IMR-90 (cell line): ENCODE data around the gene RBFOX1. TPM values are rescaled to one million over a fixed set of nuclear protein-coding genes. Genes with fewer than 3 reads are reported as not detected.

Experiments
- ATAC-seq: fragments of 200-7000 bp; cut with Tn5 transposase; 2 replicates; pipeline ENCODE4 v1.9.1; 2020; ENCODE audit warnings: low read depth, mild to moderate bottlenecking, moderate library complexity
- BruUV-seq: library from RNA; stranded (reverse); fragments of 400-500 nt; replicated peaks from 2 replicates; lab custom pipeline; 2021; lab: Mats Ljungman, UMichigan
- CTCF ChIA-PET: fragments of 300-600 bp; formaldehyde crosslinking; extraction: SDS; loops from one replicate; lab custom pipeline; 2021; ENCODE audit warnings: antibody characterized with exemption; lab: Yijun Ruan, JAX
- POLR2A ChIA-PET: fragments of 300-600 bp; sonication (Branson Sonifier 250); formaldehyde crosslinking; loops from one replicate; lab custom pipeline; 2022; ENCODE audit warnings: antibody characterized with exemption; ENCODE audit not compliant: unreplicated experiment; lab: Charles Lee
- DNase-seq: peaks from one replicate; pipeline ENCODE4 v3.0.0; 2013
- H2AFZ ChIP-seq: replicated peaks from 2 replicates; pipeline ENCODE3; 2013; ENCODE audit warnings: low read length, mild to moderate bottlenecking; ENCODE audit not compliant: poor library complexity
- H2AK5ac ChIP-seq: 2 replicates; pipeline ENCODE4 v1.6.1; 2013; ENCODE audit warnings: low read depth, low read length, inconsistent platforms
- H2AK9ac ChIP-seq: replicated peaks from 2 replicates; pipeline ENCODE3; 2013; ENCODE audit warnings: mild to moderate bottlenecking, low read depth, low read length, moderate library complexity; ENCODE audit not compliant: poor library complexity
- H2BK120ac ChIP-seq: 2 replicates; pipeline ENCODE4 v1.6.1; 2013; ENCODE audit warnings: low read depth, low read length, inconsistent platforms
- H2BK15ac ChIP-seq: 3 replicates; pipeline ENCODE4 v1.6.1; 2013; ENCODE audit warnings: low read depth, low read length, inconsistent platforms
- H2BK20ac ChIP-seq: 2 replicates; pipeline ENCODE4 v1.6.1; 2013; ENCODE audit warnings: low read depth, mild to moderate bottlenecking, inconsistent platforms, low read length, moderate library complexity
- H2BK5ac ChIP-seq: 2 replicates; pipeline ENCODE4 v1.6.1; 2013; ENCODE audit warnings: mild to moderate bottlenecking, low read depth, low read length, inconsistent platforms; ENCODE audit not compliant: poor library complexity, severe bottlenecking
- H3K14ac ChIP-seq: replicated peaks from 2 replicates; pipeline ENCODE4 v1.6.1; 2013; ENCODE audit warnings: low read depth, low read length, inconsistent platforms
- H3K18ac ChIP-seq: 2 replicates; pipeline ENCODE4 v1.6.1; 2013; ENCODE audit warnings: low read depth, low read length, control low read depth
- H3K23ac ChIP-seq: 2 replicates; pipeline ENCODE4 v1.6.1; 2013; ENCODE audit warnings: low read depth, low read length, inconsistent platforms
- H3K27ac ChIP-seq: 2 replicates; pipeline ENCODE4 v1.5.1; 2013; ENCODE audit warnings: mild to moderate bottlenecking, control low read depth, low read length; ENCODE audit not compliant: insufficient read depth
- H3K27me3 ChIP-seq: 2 replicates; pipeline ENCODE4 v1.6.1; 2013; ENCODE audit warnings: low read length; ENCODE audit not compliant: control insufficient read depth, insufficient read depth
- H3K36me3 ChIP-seq: 2 replicates; pipeline ENCODE4 v1.6.1; 2013; ENCODE audit warnings: low read length, mixed read lengths; ENCODE audit not compliant: control insufficient read depth, insufficient read depth
- H3K4ac ChIP-seq: 2 replicates; pipeline ENCODE4 v1.6.1; 2013; ENCODE audit warnings: low read depth, low read length, inconsistent platforms
- H3K4me1 ChIP-seq: 2 replicates; pipeline ENCODE4 v1.6.1; 2013; ENCODE audit warnings: low read length, mixed read lengths; ENCODE audit not compliant: control insufficient read depth, insufficient read depth
- H3K4me2 ChIP-seq: 2 replicates; pipeline ENCODE4 v1.6.1; 2013; ENCODE audit warnings: low read depth, mild to moderate bottlenecking, control low read depth, low read length, moderate library complexity
- H3K4me3 ChIP-seq: 2 replicates; pipeline ENCODE4 v1.5.1; 2013; ENCODE audit warnings: low read depth, mild to moderate bottlenecking, control low read depth, low read length, moderate library complexity; ENCODE audit not compliant: insufficient read depth
- H3K56ac ChIP-seq: 2 replicates; pipeline ENCODE4 v1.6.1; 2013; ENCODE audit warnings: low read length, inconsistent platforms; ENCODE audit not compliant: insufficient read depth; ENCODE audit errors: extremely low read depth
- H3K79me1 ChIP-seq, 2 experiments: 2 replicates each; pipeline ENCODE4 v1.6.1; 2013; ENCODE audit warnings: low read length in 2 of 2, inconsistent platforms in 1 of 2, low read depth in 1 of 2
- H3K9ac ChIP-seq: 2 replicates; pipeline ENCODE4 v1.6.1; 2013; ENCODE audit warnings: low read depth, low read length, control low read depth
- H3K9me1 ChIP-seq: 2 replicates; pipeline ENCODE4 v1.6.1; 2013; ENCODE audit warnings: low read length, inconsistent platforms; ENCODE audit not compliant: insufficient read depth
- H3K9me3 ChIP-seq: 2 replicates; pipeline ENCODE4 v1.6.1; 2013; ENCODE audit warnings: low read length; ENCODE audit not compliant: control insufficient read depth, insufficient read depth
- H4K20me1 ChIP-seq: 2 replicates; pipeline ENCODE4 v1.6.1; 2013; ENCODE audit warnings: low read length, inconsistent platforms; ENCODE audit not compliant: insufficient read depth
- H4K5ac ChIP-seq: 2 replicates; pipeline ENCODE4 v1.6.1; 2013; ENCODE audit warnings: mild to moderate bottlenecking, low read depth, low read length, control low read depth
- H4K8ac ChIP-seq, 2 experiments: 2 replicates each; pipeline ENCODE4 v1.6.1; 2013; ENCODE audit warnings: low read depth in 2 of 2, low read length in 2 of 2, control low read depth in 1 of 2, inconsistent platforms in 1 of 2
- H4K91ac ChIP-seq: 2 replicates; pipeline ENCODE4 v1.6.1; 2013; ENCODE audit warnings: low read depth, low read length, inconsistent platforms; ENCODE audit not compliant: insufficient read depth
- CTCF ChIP-seq: conservative IDR thresholded peaks from 2 replicates; pipeline ENCODE4 v1.5.1; 2012; ENCODE audit warnings: mild to moderate bottlenecking, low read depth, low read length, improper control_type of control experiment
- FOS ChIP-seq: fragments of 150-350 bp; IDR thresholded peaks from 2 replicates; pipeline ENCODE4 v1.6.1; 2016; ENCODE audit warnings: low read depth, low read length
- MAFK ChIP-seq: IDR thresholded peaks from 2 replicates; pipeline ENCODE4 v1.6.1; 2012; ENCODE audit warnings: low read depth, low read length, improper control_type of control experiment
- MAZ ChIP-seq: IDR thresholded peaks from 2 replicates; pipeline ENCODE4 v1.6.1; 2012; ENCODE audit warnings: low read depth, mild to moderate bottlenecking, low read length, improper control_type of control experiment, moderate library complexity, borderline replicate concordance
- POLR2A ChIP-seq: IDR thresholded peaks from 2 replicates; pipeline ENCODE4 v1.6.1; 2012; ENCODE audit warnings: mild to moderate bottlenecking, low read depth, low read length
- RAD21 ChIP-seq: IDR thresholded peaks from 2 replicates; pipeline ENCODE4 v1.6.1; 2012; ENCODE audit warnings: low read length, improper control_type of control experiment
- SMC3 ChIP-seq: fragments of 150-350 bp; IDR thresholded peaks from 2 replicates; pipeline ENCODE4 v1.6.1; 2016; ENCODE audit warnings: low read depth, mild to moderate bottlenecking, antibody characterized with exemption, low read length, moderate library complexity
- USF2 ChIP-seq: fragments of 150-350 bp; IDR thresholded peaks from 2 replicates; pipeline ENCODE4 v1.6.1; 2017; ENCODE audit warnings: mild to moderate bottlenecking, antibody characterized with exemption, low read length, low read depth
- WGBS, 2 experiments: methylation state at CpG; one replicate each; pipeline versions ENCODE4 v1.1.5 to v1.1.7; 2013; ENCODE audit warnings: missing lambda C conversion rate in 2 of 2; ENCODE audit not compliant: insufficient read length in 1 of 2; ENCODE audit errors: extremely low coverage in 2 of 2; 5-methylcytosine and 5-hydroxymethylcytosine counted together
- dilution Hi-C: fragments of 300-500 bp; cut with HindIII; formaldehyde crosslinking; loops from one replicate; pipeline ENCODE4 v1.14.3; 2018; ENCODE audit warnings: low sequenced_read_pairs; ENCODE audit not compliant: unreplicated experiment
- in situ Hi-C: fragments of 300-500 bp; cut with MboI; formaldehyde crosslinking; loops from 3 replicates; pipeline ENCODE4 v1.14.3; 2019; ENCODE audit warnings: low sequenced_read_pairs, inconsistent platforms, mixed read lengths
- intact Hi-C: fragments of 100-400 bp; cut with micrococcal nuclease; formaldehyde crosslinking; loops from 2 replicates; pipeline ENCODE4 v1.10.0; 2022
- polyA plus RNA-seq, 3 experiments: library from polyadenylated mRNA; depleted of rRNA; stranded (reverse); fragments of >200 nt; gene quantifications; 2 replicates each; pipeline ENCODE4 v1.2.3, GENCODE V29; 2012; ENCODE audit warnings: low replicate concordance in 1 of 3
- total RNA-seq: library from RNA; depleted of rRNA; stranded (reverse); fragments of >200 nt; gene quantifications from 2 replicates; pipeline ENCODE4 v1.2.3, GENCODE V29; 2012

Gene RBFOX1
- total and polyA plus RNA-seq, 2 of the 4 experiments (the other 2 are of a cell fraction), result not detected

DNA sequence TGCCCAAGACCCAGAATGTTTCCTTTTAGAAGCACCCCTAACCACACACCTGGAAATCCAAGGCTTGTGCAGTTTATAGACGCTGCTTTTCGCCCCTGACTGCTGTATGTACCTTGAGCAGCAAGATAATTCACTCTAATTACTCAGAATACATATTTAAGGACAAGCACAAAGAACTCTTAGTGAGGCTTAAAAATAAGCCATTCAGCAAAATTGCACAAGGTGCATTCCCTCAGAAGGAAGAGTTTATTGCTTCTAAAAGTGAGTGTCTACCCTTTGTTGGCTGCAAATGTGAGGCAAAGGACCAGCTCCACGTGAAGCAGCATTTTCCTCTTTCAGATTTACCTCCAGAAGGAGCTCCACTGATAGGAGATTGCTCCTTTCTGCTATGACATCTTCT, 208.4 kb downstream of the RBFOX1 start:
- no peak overlapping the region for H3K23ac ChIP-seq
- H4K20me1 ChIP-seq, result no peaks in the 10 kb centered on the region
- in situ Hi-C loops (no loop called here), dilution Hi-C loops (no loop called here), intact Hi-C loops (no loop called here)
- no peaks in the 10 kb centered on the region for H3K36me3 ChIP-seq
- H3K14ac ChIP-seq, result no peak overlapping the region
- DNase-seq, result no peak
- H3K79me1 ChIP-seq, result no peaks in the 10 kb centered on the region
- no peak overlapping the region for H2BK5ac ChIP-seq
- TF ChIP-seq MAFK (no peak), FOS (no peak), CTCF (no peak), USF2 (no peak), MAZ (no peak), POLR2A (no peak), RAD21 (no peak), SMC3 (no peak)
- no peak overlapping the region for H3K4ac ChIP-seq
- no peak overlapping the region for H4K91ac ChIP-seq
- H3K4me3 ChIP-seq, result no peak overlapping the region
- no TSS peak for BruUV-seq
- H2AK5ac ChIP-seq, result no peak overlapping the region
- ATAC-seq, result no peak
- no peak overlapping the region for H3K27ac ChIP-seq
- no peak overlapping the region for H2BK120ac ChIP-seq
- no peaks in the 10 kb centered on the region for H3K4me1 ChIP-seq
- CTCF ChIA-PET, result no interaction called here
- peaks cover 18% of the 10 kb centered on the region for H3K9me3 ChIP-seq
- POLR2A ChIA-PET, result no interaction called here
- H4K5ac ChIP-seq, result no peak overlapping the region
- H3K4me2 ChIP-seq, result no peak overlapping the region
- no peaks in the 10 kb centered on the region for H3K9me1 ChIP-seq
- no peak overlapping the region for H2BK20ac ChIP-seq
- H2AFZ ChIP-seq, result no peak overlapping the region
- H3K18ac ChIP-seq, result no peak overlapping the region
- no peak overlapping the region for H4K8ac ChIP-seq
- no CpG with 5 or more reads among the region's 3 CpGs for WGBS, 2 experiments
- H3K56ac ChIP-seq, result no peak overlapping the region
- H3K27me3 ChIP-seq, result no peaks in the 10 kb centered on the region
- H2BK15ac ChIP-seq, result no peak overlapping the region
- no peak overlapping the region for H2AK9ac ChIP-seq
- no peak overlapping the region for H3K9ac ChIP-seq
